Measurements from ENCODE around the gene CORO2B. TPM values are rescaled to one million over a fixed set of nuclear protein-coding genes. Genes with fewer than 3 reads are reported as not detected.

Gene CORO2B
- total and polyA plus RNA-seq, 9 donors, result 7.5 to 61.0 (median 18.0) TPM

- no peak for TF ChIP-seq POLR2A (IDR thresholded peaks at IDR 0.05)
- Histone ChIP-seq H3K9me3 (no peaks in the 10 kb centered on the region), H3K4me3 (no peak overlapping the region), H3K27ac (peak overlapping the region in 1 of 2 donors; percentile 27), H3K36me3 (no peaks in the 10 kb centered on the region), H3K27me3 (no peaks in the 10 kb centered on the region), H3K4me1 (ENCODE audit: insufficient read depth) (peaks cover 35% of the 10 kb centered on the region)
- WGBS, 3 donors, result 35 to 54% (median 41%) methylated on average over 7 to 8 of the region's 8 CpGs
- intact Hi-C loops (cut with DNase I), result loop anchor here in 1 of 4 donors (10.0 kb wide), 1 partner anchor 48 kb away; no protein-coding TSS in a partner anchor
- DNase-seq, result peak in 2 of 5 donors; percentile 18 to 27
Observed at GRCh38 chr15:68586274-68586961, 7.6 kb downstream of the CORO2B start.

GRCh38 chr15:68587769-68588385 is 9.1 kb downstream of the CORO2B start:
- no peaks in the 10 kb centered on the region for H3K27me3 ChIP-seq
- intact Hi-C loops (cut with DNase I), result loop anchor here in 1 of 4 donors (10.0 kb wide), 1 partner anchor 47 kb away; no protein-coding TSS in a partner anchor
- 58 to 77% (median 77%) methylated on average over 4 of the region's 4 CpGs for WGBS, 3 donors
- no peak overlapping the region for H3K4me3 ChIP-seq
- H3K9me3 ChIP-seq, result no peaks in the 10 kb centered on the region
- TF ChIP-seq EP300 (IDR thresholded peaks at IDR 0.05) (no peak), CTCF (IDR thresholded peaks at IDR 0.05) (no peak), POLR2A (IDR thresholded peaks at IDR 0.05) (no peak)
- peak overlapping the region in 1 of 2 donors; percentile 69 for H3K27ac ChIP-seq
- H3K4me1 ChIP-seq (ENCODE audit: insufficient read depth), result peaks cover 37% of the 10 kb centered on the region
- no peaks in the 10 kb centered on the region for H3K36me3 ChIP-seq
- DNase-seq, result peak in 2 of 5 donors; percentile 12

GRCh38 chr15:68589053-68589452 is 10.3 kb downstream of the CORO2B start:
- Histone ChIP-seq H3K9me3 (no peaks in the 10 kb centered on the region), H3K36me3 (no peaks in the 10 kb centered on the region), H3K4me1 (ENCODE audit: insufficient read depth) (peaks cover 37% of the 10 kb centered on the region), H3K27ac (peak overlapping the region in 1 of 2 donors; percentile 69), H3K27me3 (no peaks in the 10 kb centered on the region), H3K4me3 (no peak overlapping the region)
- DNase-seq, result no peak
- 39 to 57% (median 54%) methylated on average over 2 of the region's 2 CpGs for WGBS, 3 donors
- intact Hi-C loops (cut with DNase I), result loop anchor here in 1 of 4 donors (10.0 kb wide), 1 partner anchor 46 kb away; no protein-coding TSS in a partner anchor
- no peak for TF ChIP-seq CTCF (IDR thresholded peaks at IDR 0.05)
- no peak for TF ChIP-seq EP300 (IDR thresholded peaks at IDR 0.05)
- TF ChIP-seq POLR2A (IDR thresholded peaks at IDR 0.05), result no peak

- intact Hi-C loops (cut with DNase I), result loop anchor here in 1 of 4 donors (10.0 kb wide), 1 partner anchor 45 kb away; no protein-coding TSS in a partner anchor
- no peak overlapping the region for H3K4me3 ChIP-seq
- TF ChIP-seq CTCF (IDR thresholded peaks at IDR 0.05) (no peak), EP300 (IDR thresholded peaks at IDR 0.05) (no peak), POLR2A (IDR thresholded peaks at IDR 0.05) (no peak)
- no peaks in the 10 kb centered on the region for H3K36me3 ChIP-seq
- no peaks in the 10 kb centered on the region for H3K9me3 ChIP-seq
- 40 to 67% (median 49%) methylated on average over 15 of the region's 15 CpGs for WGBS, 3 donors
- no peaks in the 10 kb centered on the region for H3K27me3 ChIP-seq
- peaks cover 40% of the 10 kb centered on the region for H3K4me1 ChIP-seq (ENCODE audit: insufficient read depth)
- DNase-seq, result peak in 3 of 5 donors; percentile 34 to 53 (median 51)
- peak overlapping the region; percentile 2 to 69 for H3K27ac ChIP-seq
Observed at GRCh38 chr15:68589783-68590710, 11.3 kb downstream of the CORO2B start.

Data from ovary (tissue), 9 donors.